Cortex of kidney (tissue), 1 donor: Measurements from ENCODE around the gene PRDM11.
"Not testable (repeated sequence)": the region's sequence is repeated elsewhere in the genome, so short reads cannot be mapped to it uniquely, and the experiment has no call there.

Experiments used
- DNase-seq: peaks from one replicate; lab custom pipeline; 2025; lab: John Stamatoyannopoulos, UW

Gene PRDM11

GRCh38 chr11:45146072-45147016 is at the start of gene PRDM11:
Gene PRDM11 (plus strand): TSS chr11:45146639. CDS start chr11:45181767, 35,128 bp downstream.
- DNase-seq: no peak

GRCh38 chr11:45097721-45098493 is 48.5 kb upstream of the PRDM11 start:
- DNase-seq: no peak

DNA sequence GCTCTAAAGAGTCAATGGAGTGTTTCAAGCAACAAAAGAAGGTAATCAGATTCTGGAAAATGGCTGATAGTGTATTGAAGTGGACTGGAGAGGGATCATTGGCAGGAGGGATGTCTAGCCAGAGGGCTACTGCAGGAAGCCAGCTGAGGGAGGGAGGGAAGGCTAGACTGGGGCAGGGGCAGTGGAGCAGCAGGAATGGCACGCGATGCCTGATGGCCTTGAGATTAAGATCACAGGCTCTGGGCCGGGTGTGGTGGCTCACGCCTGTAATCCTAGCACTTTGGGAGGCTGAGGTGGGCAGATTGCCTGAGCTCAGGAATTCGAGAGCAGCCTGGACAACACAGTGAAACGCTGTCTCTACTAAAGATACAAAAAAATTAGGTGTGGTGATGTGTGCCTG is 47.5 kb upstream of the PRDM11 start:
- no peak for DNase-seq

- DNase-seq: no peak
Measured at GRCh38 chr11:45100339-45100738, 46.1 kb upstream of the PRDM11 start.

DNA sequence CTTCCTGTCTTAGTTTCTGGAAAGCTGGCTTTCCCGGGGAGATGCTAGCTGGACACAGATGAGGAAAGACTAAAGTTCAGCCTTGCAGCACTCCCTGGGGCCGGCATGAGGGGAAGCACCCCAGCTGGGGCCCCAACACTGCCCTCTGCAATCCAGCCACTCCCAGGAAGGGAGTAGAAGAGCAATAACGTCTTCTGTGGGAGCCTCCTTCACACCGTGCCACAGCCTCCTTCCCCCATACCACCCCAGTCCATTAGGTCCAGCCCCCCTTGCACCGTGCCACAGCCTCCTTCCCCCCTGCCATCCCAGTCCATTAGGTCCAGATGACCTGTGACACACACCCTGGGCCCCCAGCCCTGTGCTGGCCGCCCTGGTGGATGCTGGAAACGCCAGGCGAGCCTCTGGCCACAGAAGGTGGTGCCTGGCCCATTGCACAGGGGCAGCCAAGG is 44.1 kb upstream of the PRDM11 start:
- no peak for DNase-seq

GRCh38 chr11:45102810-45103621 is 43.4 kb upstream of the PRDM11 start:
- no peak for DNase-seq

GRCh38 chr11:45104006-45104789 is 42.2 kb upstream of the PRDM11 start:
- DNase-seq: no peak

GRCh38 chr11:45104790-45105084 is 41.7 kb upstream of the PRDM11 start:
- DNase-seq: no peak

- no peak for DNase-seq
Measured at GRCh38 chr11:45105233-45105983, 41.0 kb upstream of the PRDM11 start.

DNA sequence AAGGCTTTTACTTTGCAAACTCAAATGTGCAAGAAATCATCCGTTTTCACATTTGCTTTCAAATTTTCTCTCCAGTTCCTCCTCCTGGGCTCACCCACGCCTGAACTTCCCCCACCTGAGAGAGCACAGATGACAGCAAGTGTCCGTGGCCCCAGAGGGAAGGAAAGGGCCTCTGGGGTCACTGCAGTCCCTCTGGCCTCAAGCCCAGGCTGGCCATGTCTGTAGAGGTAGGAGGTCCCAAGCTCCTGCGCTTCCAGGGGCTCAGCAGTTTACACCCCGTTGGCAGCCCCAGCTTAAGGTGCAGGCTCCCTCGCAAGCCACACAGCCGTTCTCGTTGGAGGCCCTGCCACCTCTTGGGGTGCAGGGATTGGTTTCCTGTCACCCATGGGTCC is 40.5 kb upstream of the PRDM11 start:
- no peak for DNase-seq

- no peak for DNase-seq
Measured at GRCh38 chr11:45106440-45106839, 40.0 kb upstream of the PRDM11 start.

DNA sequence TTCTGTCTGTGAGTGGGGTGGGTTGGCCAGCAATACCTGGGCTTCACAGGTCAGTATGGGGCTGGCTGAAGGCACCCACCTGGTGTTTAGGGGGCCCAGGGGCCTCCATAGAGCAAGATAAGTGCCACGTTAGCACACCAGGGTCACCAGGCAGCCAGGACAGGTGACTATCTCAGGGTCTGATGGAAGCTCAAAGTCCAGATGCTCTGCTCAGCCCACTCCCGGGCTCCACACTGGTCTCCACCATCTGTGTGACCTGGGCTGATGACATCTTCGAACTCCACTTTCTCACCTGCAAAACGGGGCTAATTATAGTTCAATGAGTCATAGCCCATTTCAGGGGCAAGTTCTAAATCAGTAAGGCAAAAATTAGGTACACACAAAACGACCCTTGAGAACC is 39.4 kb upstream of the PRDM11 start:
- no peak for DNase-seq

DNA sequence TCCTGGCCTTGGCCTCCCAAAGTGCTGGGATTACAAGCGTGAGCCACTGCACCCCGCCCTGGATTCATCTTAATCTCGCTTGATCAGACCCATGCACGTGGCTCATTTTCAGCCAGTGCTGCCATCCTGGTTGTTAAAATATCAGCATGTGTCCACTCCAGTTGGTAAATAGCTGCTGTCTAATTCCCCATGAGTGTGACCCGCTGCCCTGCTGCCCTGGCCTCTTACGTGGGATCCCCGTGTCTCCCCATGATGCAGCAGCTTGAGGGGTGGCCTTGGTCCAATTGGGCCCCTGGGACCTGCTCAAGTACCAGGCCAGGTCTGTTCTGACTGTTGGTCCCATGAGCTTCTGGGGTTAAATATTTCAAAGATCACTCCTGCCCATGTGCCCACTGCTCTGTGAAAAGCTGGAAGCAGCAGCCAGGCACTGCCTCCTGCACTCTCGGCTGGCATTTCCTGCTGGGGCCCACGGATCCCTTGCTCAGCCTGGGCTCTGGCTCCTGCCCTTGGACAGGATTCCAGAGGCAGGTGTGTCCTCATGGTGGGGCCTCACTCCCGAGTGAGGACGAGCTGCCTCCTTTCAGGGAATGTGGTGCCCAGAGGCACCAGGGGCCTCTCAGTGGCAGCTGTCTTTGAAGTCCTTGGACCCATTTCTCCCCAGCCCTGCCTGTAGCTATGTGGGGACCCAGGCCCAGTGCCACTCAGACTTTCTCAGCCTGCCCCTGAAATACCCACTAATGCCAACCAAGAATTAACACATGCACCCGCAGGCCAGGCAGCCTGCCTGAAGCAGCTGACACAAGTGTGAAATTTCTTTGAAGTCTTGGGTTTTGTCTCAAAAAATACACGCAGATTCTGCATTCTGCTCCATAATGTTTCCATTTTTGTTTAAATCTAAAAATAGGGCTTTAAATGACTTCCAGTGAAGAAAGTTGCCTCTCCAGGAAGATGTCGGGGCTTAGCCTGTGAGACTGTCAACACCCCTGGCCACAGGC is 38.1 kb upstream of the PRDM11 start:
- DNase-seq: no peak

GRCh38 chr11:45109400-45109799 is 37.0 kb upstream of the PRDM11 start:
- DNase-seq: no peak

DNA sequence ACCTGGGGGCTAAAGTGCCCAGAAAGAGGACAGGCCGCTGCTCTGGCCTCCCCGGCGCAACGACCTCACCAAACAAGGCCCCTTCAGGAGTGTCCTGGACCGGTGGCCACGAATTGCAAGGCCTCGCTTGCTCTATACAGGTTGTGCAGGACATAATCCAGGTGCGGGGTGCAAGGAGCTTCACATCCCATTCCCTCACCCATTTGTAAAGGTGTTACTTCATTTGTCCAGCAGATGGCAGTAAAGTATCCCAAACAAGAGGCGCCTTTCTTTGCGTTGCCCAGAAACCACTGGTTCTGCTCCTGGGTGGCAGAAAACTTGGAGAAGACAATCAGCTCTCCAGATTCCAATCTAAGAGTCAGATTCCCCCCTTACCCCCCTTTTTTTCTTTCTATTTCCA is 35.9 kb upstream of the PRDM11 start:
- DNase-seq: no peak

DNA sequence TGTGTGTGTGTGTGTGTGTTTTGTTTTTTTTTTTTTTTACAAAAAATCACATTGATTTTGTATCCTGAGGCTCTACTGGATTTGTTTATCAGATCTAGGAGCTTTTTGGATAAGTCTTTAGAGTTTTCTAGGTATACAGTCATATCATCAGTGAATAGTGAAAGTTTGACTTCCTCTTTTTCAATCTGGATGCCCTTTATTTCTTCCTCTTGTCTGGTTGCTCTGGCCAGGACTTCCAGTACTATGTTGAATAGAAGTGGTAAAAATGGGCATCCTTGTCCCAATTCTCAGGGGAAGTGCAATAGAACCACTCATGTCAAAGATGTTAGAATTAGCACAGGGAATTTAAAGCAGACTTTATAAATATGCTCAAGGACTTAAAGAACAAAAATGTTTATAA is 32.6 kb upstream of the PRDM11 start:
- no peak for DNase-seq

GRCh38 chr11:45127836-45128235 is 18.6 kb upstream of the PRDM11 start:
- DNase-seq: not testable (repeated sequence)

DNA sequence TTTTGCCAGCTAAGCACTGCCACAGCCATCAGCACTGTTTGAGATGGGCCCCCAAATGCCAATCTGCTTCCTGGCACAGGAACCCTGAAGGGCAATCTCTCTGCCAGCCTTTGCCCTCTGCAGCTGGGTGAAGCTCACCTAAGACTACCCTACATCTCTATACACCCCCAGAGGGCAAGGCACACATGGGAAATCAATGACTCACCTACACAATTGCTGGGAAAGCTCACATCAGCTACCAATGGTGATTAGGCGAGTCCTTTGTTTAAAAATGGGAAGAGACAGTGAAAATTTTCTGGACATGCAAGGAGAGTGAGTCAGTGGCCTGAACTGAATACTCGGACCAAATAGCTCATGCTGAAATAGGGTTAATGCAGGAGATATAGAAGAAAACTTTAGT is 12.6 kb upstream of the PRDM11 start:
- DNase-seq: no peak

DNA sequence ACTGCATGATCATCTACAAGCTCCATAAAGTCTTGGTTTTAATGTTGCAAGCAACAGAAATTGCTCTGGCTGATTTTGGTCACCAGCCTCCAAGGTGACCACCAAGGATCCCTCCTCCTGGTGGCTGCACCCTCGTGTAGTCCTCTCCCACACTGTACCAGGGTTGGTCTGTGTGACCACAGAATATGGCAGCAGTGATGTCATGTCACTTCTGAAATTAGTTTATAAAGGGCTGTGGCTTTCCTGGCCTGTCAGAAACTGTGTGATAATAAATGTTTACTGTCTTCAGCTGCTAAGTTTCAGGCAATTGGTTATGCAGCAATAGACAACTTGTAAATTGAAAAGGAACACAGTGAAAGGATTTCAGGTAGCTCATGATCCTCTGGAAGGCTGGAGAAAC is 5.3 kb upstream of the PRDM11 start:
- no peak for DNase-seq

DNA sequence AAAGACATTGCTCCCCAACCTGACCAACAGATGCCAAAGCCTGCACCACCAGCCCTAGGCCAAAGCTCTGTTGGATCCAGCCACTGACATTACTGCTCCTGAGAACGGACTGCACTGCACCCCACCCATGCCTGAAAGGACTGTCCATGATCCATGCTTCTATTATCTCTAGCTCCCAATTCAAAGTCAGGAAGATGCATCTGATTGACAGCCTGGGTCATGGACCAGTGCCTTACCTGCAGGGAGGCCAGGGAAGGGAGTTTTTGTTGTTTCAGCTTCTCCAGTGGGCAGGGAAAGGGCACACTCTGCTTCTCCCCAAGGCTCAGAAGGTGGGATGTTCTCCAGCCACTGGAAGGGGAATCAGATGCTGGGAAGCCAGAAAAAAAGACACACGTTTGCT is 4.8 kb upstream of the PRDM11 start:
- no peak for DNase-seq
